Amniotic stem cell (primary cell): Measurements from ENCODE around the gene CMIP.
A peak's percentile ranks its signal among the peaks of the same experiment; 100 is the strongest.
"Not testable (repeated sequence)": the region's sequence is repeated elsewhere in the genome, so short reads cannot be mapped to it uniquely, and the experiment has no call there.

Experiments used
- DNase-seq: peaks from one replicate; lab custom pipeline; 2025; lab: John Stamatoyannopoulos, UW

CMIP gene

DNA sequence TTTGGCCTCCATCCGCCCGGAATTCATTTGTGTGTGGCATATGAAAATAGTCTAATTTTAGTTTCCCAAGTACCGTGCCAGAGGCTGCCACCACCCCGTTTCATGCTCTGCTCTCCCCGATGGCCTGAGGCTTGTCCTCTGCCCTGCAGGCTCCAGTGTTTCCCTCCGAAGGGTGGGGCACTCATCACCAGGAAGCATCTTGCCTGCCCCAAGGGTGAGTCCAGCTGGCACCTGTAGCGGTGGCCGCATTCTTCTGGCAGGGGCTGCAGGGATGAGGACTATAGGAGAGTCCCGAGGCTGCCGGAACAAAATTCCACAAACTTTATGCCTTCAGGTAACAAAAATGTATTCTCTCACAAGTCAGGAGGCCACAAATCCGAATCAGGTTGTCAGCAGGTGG lies 23.1 kb upstream of the CMIP start:
- no peak for DNase-seq

DNA sequence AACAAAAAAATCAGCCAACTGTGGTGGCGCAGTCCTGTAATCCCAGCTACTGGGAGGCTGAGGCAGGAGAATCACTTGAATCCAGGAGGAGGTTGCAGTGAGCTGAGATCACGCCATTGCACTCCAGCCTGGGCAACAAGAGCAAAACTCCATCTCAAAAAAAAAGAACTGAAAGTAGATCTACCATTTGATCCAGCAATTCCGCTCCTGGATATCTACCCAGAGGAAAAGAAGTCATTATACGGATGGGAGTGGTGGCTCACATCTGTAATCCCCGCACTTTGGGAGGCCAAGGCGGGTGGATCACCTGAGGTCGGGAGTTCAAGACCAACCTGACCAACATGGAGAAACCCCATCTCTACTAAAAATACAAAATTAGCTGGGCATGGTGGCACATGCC lies 22.5 kb upstream of the CMIP start:
- not testable (repeated sequence) for DNase-seq

DNA sequence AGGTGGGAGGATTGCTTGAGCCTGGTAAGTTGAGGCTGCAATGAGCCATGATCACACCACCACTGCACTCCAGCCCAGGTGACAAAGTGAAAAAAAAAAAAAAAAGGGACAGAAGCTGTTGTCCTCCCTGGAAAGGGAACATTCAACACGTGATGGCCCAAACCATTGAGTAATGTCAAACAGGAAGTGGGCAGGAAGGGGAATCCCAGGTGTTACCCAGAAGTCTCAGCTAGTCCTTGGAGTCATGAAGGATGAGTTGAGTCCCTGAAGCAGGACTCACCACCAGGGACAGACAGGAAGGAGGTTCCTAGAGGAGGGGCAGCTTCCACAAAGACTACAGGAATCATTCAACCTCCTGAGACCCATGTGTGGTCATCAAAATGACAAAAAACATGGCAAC lies 19.8 kb upstream of the CMIP start:
- DNase-seq = no peak

DNA sequence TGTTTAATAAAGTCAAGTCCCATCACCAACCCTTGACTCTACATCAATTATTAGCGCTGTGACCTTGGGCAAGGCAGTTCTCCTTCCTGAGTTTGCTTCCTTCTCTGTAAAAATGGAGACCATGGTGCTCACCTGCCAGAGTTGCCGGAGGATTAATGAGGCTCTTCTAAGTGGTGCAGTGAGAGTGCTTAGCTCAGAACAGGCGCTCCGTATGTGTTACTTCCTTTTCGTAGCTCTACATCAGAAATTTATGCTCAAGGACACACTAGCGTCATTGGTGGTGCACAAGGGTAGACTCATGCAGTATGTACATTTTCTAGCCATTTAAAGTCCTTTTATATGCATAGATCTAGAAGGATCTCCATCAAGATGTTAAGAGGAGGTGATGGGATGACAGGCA lies 17.4 kb upstream of the CMIP start:
- no peak for DNase-seq

DNA sequence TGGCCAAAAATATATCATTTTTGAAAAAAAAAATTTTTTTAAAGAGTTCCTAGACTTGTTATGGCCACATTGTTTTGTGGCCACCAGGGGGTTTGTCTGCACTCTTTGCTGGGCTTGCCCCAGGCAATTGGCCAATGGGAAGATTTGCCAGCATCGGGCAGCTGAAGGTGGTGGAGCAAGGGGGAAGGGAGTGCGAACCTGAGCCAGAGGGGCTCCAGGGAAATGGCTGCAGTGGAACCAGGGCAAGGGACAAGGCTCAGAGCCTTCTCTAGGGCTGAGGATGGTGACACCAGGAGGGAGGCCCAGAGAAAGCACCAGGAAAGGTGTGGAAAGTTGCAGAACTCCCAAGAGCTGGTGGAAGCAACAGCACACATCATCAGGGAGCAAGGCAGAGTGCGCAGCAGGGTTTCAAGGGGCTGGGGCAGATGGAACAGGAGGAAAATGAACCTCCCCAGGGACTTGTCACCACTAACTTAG lies 15.5 kb upstream of the CMIP start:
- DNase-seq = no peak

GRCh38 chr16:81431554-81432353 lies 12.9 kb upstream of the CMIP start:
- peak; percentile 46 for DNase-seq

GRCh38 chr16:81432937-81433557 lies 11.6 kb upstream of the CMIP start:
- no peak for DNase-seq

DNA sequence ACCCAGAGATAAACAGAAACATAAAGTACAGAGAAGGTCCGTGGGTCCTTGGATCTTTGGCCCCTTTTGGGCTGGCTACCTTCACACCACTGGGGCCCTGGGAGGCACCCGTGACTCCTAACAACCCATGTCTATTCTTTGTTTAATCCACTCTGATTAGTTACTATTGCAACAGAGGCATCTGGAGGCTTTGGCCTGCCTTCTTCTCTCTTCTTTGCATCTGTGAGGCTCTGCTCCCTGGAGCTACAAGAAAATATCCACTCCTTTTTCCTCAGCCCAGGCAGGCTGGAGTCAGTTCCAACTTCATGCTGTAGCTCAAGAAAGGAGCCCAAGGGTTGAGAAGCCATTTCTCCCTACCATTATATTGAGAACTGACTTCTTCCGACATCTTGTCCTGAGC lies 9.5 kb upstream of the CMIP start:
- DNase-seq = no peak

DNA sequence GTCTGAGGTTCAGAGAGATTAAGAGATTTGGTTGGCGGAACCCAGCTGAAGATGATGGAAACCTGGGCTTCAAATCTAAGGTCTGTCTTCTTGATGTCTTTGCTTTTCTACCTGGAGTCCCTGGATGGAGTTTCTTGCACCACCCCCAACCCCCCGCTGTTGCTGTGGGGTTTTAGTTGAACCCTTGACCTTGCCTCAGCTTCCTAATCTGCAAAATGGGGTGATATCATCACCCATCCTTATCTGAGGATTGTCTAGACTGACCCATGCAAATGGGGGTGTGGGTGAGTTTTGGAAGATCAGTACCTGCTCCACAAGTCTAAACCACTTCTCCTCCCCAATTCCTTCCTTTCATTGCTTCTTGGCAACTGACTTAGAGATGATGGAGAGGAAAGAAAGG lies 9.0 kb upstream of the CMIP start:
- DNase-seq = no peak

DNA sequence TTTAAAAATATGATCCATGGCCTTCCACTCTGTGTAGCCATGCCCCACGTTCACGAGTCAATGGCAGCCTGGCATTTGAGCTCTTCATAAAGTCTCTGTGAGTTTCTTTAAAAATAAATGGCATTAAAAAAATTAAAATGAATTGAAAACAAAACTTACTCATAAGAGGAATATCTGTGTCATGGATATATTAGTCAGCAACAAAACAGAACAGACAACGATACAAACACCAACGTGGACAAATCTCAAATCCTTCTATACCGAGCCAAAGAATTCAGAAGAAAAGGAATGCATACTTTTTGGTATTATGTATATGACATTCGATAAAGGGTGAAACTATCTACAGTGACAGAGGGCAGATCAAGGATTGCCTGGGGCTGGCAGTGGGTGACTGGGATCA lies 8.2 kb upstream of the CMIP start:
- no peak for DNase-seq

DNA sequence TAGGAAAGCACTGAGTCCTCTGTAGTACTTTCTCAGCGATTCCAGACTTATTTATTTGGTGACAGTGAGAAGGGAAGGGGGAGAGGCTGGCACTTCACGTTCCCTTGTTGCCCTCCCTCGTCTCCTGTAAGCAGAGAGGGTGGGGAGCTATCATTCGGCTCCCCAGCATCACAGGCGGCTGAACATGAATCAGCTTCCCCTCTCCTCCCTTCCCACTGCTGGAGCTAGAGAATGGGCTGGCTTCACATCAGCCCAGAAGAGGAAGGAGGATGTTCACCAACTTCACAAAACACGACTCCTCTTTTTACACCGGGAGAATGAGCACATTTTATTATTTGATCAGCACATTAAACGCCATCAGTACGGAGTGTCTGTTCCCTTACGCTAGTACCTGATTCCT lies 6.7 kb upstream of the CMIP start:
- no peak for DNase-seq

GRCh38 chr16:81440888-81441761 lies 3.5 kb upstream of the CMIP start:
- no peak for DNase-seq

DNA sequence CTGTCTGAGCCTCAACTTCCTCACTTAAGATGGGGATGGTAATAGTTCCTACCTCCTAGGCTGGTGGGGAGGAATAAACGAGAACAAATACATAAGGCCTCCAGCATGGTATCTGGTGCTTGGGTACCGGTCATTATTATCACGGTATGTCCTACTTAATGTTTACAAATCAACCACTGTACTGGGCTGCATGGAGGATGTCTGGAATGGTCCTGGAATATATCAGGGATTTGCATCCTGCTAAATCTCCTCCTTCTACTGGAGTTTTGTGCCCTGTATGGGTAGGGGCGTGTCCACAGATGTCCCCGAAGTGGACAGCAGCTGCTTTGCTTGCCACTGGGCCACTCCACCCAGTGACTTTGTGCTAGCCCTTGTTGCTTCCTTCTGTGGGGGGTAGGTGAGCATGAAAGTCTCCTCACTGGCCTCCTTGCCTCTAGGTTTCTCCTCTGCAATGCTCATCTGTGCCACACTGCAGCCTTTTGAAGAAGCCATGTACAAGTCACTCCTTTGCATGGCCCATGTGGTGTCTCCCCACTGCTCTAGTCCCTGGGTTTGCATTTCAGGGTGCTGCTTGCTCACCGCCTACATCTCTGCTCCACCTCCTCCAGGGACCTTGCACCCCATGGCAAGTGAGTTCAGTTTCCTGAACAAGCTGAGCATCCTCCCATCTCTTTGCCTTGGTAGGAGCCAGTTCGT lies 2.2 kb upstream of the CMIP start:
- DNase-seq = no peak

GRCh38 chr16:81442916-81443687 lies 1.5 kb upstream of the CMIP start:
- DNase-seq = no peak

DNA sequence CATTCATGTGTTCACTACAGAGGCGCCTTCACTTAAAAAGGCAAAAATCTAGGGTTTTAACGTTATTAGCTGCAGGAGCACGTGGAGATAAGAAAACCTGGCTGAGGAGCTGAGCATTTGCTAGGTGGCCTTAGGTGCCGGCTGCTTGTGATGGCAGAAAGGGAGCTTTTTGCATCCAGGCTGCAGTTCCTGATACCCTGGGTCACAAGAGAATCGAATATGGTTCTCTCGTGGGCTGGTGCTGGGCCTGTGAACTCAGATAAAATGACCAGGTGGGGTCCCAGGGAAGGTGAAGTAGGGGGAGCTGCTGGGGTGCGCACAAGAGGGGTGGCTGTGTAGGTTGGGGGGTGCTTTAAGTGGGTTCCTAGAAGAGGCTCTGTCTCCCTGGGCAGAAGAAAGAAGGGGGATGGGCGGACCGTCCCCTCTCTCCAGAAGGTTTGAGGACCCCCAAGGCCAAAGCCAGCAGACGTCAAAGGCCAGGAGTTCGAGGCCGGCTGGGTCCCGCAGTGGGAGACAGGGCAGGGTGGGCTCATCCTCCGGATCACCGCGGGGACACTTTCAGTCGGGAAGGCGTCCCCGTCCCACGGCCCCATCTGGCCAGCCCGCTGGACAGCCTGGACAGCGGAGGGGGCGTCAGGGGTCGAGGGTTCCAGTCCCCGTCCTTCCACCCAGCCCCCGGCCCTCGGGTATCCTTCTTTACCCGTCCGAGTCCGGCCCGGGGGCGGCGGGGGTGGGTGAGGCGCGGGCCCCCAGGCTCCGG lies 740 bp upstream of the CMIP start:
- DNase-seq = no peak

DNA sequence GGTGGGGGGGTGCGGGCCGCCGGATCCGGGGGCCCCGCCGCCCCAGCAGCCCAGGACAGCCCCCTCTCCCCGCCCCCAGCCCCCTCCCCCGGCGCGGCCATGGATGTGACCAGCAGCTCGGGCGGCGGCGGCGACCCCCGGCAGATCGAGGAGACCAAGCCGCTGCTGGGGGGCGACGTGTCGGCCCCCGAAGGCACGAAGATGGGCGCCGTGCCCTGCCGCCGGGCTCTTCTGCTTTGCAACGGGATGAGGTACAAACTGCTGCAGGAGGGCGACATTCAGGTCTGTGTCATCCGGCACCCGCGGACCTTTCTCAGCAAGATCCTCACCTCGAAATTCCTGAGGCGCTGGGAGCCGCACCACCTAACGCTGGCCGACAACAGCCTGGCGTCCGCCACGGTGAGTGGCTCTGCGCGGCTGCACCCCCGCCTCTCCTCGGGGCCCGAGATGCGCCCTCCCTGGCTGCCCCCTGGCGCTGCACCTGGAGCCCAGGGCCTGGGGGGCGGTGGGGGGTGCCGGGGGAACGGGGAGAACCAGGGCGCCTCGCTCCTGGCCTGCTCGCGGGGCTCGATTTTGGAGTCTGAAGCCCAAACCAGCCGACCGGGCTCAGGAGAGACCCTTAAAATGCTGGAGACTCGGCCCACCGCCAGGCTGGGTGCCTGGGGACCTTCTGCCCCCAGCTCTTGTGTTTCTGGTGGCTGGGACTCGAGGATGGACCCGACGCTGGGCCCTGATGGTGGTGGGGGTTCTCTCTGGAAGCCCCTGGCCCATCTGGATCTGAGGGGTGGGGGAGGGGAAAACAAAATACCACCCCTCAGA lies 744 bp downstream of the CMIP start:
- DNase-seq = no peak

- no peak for DNase-seq
Observed at GRCh38 chr16:81445966-81446906, 1.6 kb downstream of the CMIP start.

- DNase-seq = no peak
Observed at GRCh38 chr16:81446907-81447268, 2.3 kb downstream of the CMIP start.
